GM06990 (cell line): Measurements from ENCODE around the gene KCNH4.

Source experiments
- DNase-seq: peaks from one replicate; pipeline ENCODE4 v3.0.0-alpha.2; 2011; ENCODE audit not compliant: insufficient read length; ENCODE audit errors: extremely low read depth
- H3K27me3 ChIP-seq: replicated peaks from 2 replicates; pipeline ENCODE4 v1.6.0; 2011; ENCODE audit warnings: low read length; ENCODE audit not compliant: control insufficient read depth, insufficient read depth
- H3K36me3 ChIP-seq: 2 replicates; pipeline ENCODE4 v1.5.1; 2011; ENCODE audit warnings: low read length; ENCODE audit not compliant: control insufficient read depth, insufficient read depth
- H3K4me3 ChIP-seq: replicated peaks from 2 replicates; pipeline ENCODE4 v1.5.1; 2011; ENCODE audit warnings: low read depth, mild to moderate bottlenecking, control low read depth, low read length
- TF ChIP-seq, protein P1 (sequence below): IDR thresholded peaks from 2 replicates; pipeline ENCODE4 v1.5.1; 2011; ENCODE audit warnings: low read length, control low read depth, mild to moderate bottlenecking, inconsistent platforms; ENCODE audit not compliant: insufficient read depth, poor library complexity, severe bottlenecking

The KCNH4 gene

GRCh38 chr17:42113293-42114069, 67.5 kb downstream of the KCNH4 start:
- TF ChIP-seq, protein P1, sequence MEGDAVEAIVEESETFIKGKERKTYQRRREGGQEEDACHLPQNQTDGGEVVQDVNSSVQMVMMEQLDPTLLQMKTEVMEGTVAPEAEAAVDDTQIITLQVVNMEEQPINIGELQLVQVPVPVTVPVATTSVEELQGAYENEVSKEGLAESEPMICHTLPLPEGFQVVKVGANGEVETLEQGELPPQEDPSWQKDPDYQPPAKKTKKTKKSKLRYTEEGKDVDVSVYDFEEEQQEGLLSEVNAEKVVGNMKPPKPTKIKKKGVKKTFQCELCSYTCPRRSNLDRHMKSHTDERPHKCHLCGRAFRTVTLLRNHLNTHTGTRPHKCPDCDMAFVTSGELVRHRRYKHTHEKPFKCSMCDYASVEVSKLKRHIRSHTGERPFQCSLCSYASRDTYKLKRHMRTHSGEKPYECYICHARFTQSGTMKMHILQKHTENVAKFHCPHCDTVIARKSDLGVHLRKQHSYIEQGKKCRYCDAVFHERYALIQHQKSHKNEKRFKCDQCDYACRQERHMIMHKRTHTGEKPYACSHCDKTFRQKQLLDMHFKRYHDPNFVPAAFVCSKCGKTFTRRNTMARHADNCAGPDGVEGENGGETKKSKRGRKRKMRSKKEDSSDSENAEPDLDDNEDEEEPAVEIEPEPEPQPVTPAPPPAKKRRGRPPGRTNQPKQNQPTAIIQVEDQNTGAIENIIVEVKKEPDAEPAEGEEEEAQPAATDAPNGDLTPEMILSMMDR: no peak
- Histone ChIP-seq H3K36me3 (peaks cover 14% of the 10 kb centered on the region), H3K4me3 (no peak overlapping the region)

GRCh38 chr17:42112552-42113176, 68.3 kb downstream of the KCNH4 start, which contains the start of gene DHX58:
Gene DHX58, minus strand, starts transcription at chr17:42112714. Its CDS starts 822 bp downstream, at chr17:42111892.
- Histone ChIP-seq H3K36me3 (peaks cover 11% of the 10 kb centered on the region), H3K27me3 (no peaks in the 10 kb centered on the region), H3K4me3 (peak within 1 kb of the TSS; percentile 65)
- peak; percentile 82 for DNase-seq
- TF ChIP-seq, protein P1: no peak

More at GRCh38 chr17:42113293-42114069, 67.5 kb downstream of the KCNH4 start:
- no peak for DNase-seq
- no peaks in the 10 kb centered on the region for H3K27me3 ChIP-seq

DNA sequence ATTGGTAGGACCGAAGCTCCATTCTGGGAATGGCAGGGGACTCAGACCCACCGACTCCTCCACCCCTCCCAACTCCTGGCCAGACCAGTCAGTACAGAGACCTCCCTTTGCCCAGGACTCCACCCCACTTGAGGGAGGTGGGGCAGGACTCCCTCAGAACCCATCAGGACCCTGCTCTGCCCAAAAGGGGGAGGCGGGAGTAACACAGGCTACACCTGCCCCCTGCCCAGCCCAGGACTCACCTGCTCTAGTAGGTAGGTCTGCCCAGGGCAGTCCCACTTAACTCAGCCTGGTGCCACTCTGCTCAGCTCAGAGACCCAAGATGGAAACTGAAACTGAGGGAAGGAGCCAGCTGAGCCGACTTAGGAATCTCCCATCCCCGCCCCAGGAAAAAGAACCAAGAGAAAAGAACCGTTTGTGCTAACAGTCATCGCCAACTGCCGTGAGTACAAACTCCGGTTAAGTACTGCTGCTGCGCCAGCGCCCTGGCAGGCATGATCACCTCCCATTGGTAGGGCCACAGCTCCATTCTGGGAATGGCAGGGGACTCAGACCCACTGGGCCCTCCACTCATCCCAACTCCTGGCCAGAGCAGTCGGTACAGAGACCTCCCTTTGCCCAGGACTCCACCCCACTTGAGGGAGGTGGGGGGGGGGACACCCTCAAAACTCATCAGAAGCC, 68.9 kb downstream of the KCNH4 start:
- TF ChIP-seq, protein P1: no peak
- Histone ChIP-seq H3K36me3 (peaks cover 7% of the 10 kb centered on the region), H3K4me3 (peak overlapping the region; percentile 65), H3K27me3 (no peaks in the 10 kb centered on the region)
- DNase-seq: no peak

DNA sequence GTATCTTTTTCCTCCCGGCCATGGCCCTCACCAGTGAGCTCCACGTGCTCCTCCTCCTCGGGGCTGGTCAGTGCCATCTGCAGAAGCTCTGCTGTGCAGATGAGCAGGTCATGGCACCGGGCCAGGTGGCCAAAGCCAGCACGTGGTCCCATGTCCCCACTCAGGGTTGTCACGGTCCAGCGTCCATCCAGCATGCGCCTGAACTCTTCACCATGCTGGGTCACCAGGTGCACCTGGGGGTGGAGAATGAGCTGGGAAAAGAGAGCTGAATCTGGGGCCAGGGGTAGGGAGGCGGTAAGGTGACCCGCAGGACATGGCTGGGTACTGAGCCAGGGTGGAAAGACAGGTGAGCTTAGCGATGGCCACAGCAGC, 69.7 kb downstream of the KCNH4 start:
- Histone ChIP-seq H3K27me3 (no peaks in the 10 kb centered on the region), H3K36me3 (peaks cover 4% of the 10 kb centered on the region), H3K4me3 (no peak overlapping the region; the same call in 1 of the 2 replicates)
- TF ChIP-seq, protein P1: no peak
- no peak for DNase-seq

DNA sequence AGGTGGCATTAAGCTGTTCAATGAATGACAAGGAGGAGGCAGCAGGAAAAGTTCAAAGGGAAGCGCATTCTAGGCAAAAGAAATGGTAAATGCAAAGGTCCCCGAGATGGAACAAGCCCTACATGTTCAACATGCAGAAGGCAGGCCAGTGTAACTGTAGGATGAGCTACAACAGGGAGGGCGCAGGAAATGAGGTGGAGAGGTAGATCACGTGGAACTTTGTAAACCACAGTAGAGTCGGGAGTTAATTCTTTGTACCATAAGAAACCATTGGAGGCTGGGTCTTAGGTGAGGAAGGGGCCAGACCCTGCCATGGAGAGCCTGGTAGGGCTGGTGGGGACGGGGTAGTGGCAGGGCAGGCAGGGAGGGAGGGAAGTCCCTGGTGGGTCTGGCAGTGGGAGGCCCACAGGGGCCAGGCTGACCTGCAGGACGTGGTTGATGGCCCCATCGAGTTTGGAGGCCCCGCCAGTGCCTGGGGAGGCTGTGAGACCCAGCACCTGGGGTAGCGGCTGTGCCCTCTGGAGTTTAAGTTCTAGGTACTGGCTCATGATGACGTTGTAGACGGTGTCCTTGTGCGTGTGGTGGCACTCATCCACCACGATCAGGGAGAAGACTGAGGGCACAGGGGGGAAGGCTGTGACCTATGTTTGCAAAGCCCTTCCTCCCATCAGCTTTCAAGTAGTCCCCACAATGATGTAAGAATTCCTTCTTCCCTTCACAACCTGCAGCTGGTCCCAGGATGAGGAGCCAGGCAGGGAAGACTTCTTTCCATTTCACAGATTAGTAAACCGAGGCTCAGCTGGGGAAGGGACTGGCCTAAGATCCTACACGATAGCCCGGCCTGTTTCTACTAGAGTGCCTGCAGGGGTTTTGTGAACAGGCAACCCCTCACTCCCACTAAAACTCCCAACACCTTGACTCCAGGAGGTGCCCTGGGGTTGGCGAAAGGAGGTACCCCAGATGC, 70.4 kb downstream of the KCNH4 start:
- no peak for DNase-seq
- no peak overlapping the region for H3K4me3 ChIP-seq
- peaks cover 6% of the 10 kb centered on the region for H3K36me3 ChIP-seq
- no peaks in the 10 kb centered on the region for H3K27me3 ChIP-seq
- TF ChIP-seq, protein P1: no peak
